ENCODE results near the gene ACOX1. TPM values are rescaled to one million over a fixed set of nuclear protein-coding genes. Genes with fewer than 3 reads are reported as not detected.
A peak's percentile ranks its signal among the peaks of the same experiment; 100 is the strongest.

Gene ACOX1
- total RNA-seq, 1 donor from 2014 or later: 53.0 TPM

GRCh38 chr17:75933808-75934207 lies 45.2 kb downstream of the ACOX1 start:
- no peak for DNase-seq (ENCODE audit: low spot score)

GRCh38 chr17:75932852-75933251 lies 46.1 kb downstream of the ACOX1 start:
- DNase-seq (ENCODE audit: low spot score): peak; percentile 20

GRCh38 chr17:75931062-75931461 lies 47.9 kb downstream of the ACOX1 start:
- no peak for DNase-seq (ENCODE audit: low spot score)

GRCh38 chr17:75927286-75927922 lies 51.6 kb downstream of the ACOX1 start:
- no peak for DNase-seq (ENCODE audit: low spot score)

- no peak for DNase-seq (ENCODE audit: low spot score)
These were observed 52.5 kb downstream of the ACOX1 start for GRCh38 chr17:75926456-75926855.

- no peak for DNase-seq (ENCODE audit: low spot score)
These were observed 53.1 kb downstream of the ACOX1 start for GRCh38 chr17:75925912-75926311.

- no peak for DNase-seq (ENCODE audit: low spot score)
These were observed 53.9 kb downstream of the ACOX1 start for GRCh38 chr17:75925103-75925502.

- no peak for DNase-seq (ENCODE audit: low spot score)
These were observed 55.7 kb downstream of the ACOX1 start for GRCh38 chr17:75922963-75923874.

GRCh38 chr17:75922173-75922961 lies 56.6 kb downstream of the ACOX1 start:
- no peak for DNase-seq (ENCODE audit: low spot score)

- DNase-seq (ENCODE audit: low spot score): no peak
These were observed 57.4 kb downstream of the ACOX1 start for GRCh38 chr17:75921596-75921995.

- DNase-seq (ENCODE audit: low spot score): no peak
These were observed 58.9 kb downstream of the ACOX1 start for GRCh38 chr17:75920045-75920560.

GRCh38 chr17:75919611-75920010 lies 59.4 kb downstream of the ACOX1 start:
- no peak for DNase-seq (ENCODE audit: low spot score)

- DNase-seq (ENCODE audit: low spot score): no peak
These were observed 61.0 kb downstream of the ACOX1 start for GRCh38 chr17:75917917-75918445.

GRCh38 chr17:75917141-75917916 lies 61.6 kb downstream of the ACOX1 start:
- no peak for DNase-seq (ENCODE audit: low spot score)

GRCh38 chr17:75915268-75915667 lies 63.7 kb downstream of the ACOX1 start:
- DNase-seq (ENCODE audit: low spot score): no peak

GRCh38 chr17:75914643-75915267 lies 64.2 kb downstream of the ACOX1 start:
- no peak for DNase-seq (ENCODE audit: low spot score)

GRCh38 chr17:75913537-75914210 lies 65.3 kb downstream of the ACOX1 start:
- no peak for DNase-seq (ENCODE audit: low spot score)

- DNase-seq (ENCODE audit: low spot score): no peak
These were observed 68.3 kb downstream of the ACOX1 start for GRCh38 chr17:75910699-75911098.

- peak; percentile 49 for DNase-seq (ENCODE audit: low spot score)
These were observed 69.1 kb downstream of the ACOX1 start for GRCh38 chr17:75909812-75910274.
